MM.1S (cell line): Measurements from ENCODE around the gene LDHAL6B.
A peak's percentile ranks its signal among the peaks of the same experiment; 100 is the strongest.

Experiments used
- DNase-seq: peaks from one replicate; pipeline ENCODE4 v3.0.0-alpha.2; 2015
- H2AFZ ChIP-seq: fragments of 300-600 bp; sonication (generic); 2 replicates; pipeline ENCODE4 v1.6.0; 2016; ENCODE audit warnings: antibody characterized with exemption, low read length
- H3F3A ChIP-seq: fragments of 300-600 bp; sonication (generic); 2 replicates; pipeline ENCODE4 v1.6.1; 2016; ENCODE audit warnings: mild to moderate bottlenecking, antibody characterized with exemption, low read length, moderate library complexity, mixed read lengths; ENCODE audit not compliant: insufficient read depth
- H3K27ac ChIP-seq: fragments of 300-600 bp; sonication (generic); 2 replicates; pipeline ENCODE4 v1.5.1; 2016; ENCODE audit warnings: mild to moderate bottlenecking, low read length
- H3K27me3 ChIP-seq: fragments of 300-600 bp; sonication (generic); replicated peaks from 2 replicates; pipeline ENCODE4 v1.6.0; 2016; ENCODE audit warnings: low read length; ENCODE audit not compliant: insufficient read depth
- H3K36me3 ChIP-seq: fragments of 300-600 bp; sonication (generic); replicated peaks from 2 replicates; pipeline ENCODE4 v1.6.1; 2016; ENCODE audit warnings: mild to moderate bottlenecking, low read length, mixed read lengths; ENCODE audit not compliant: insufficient read depth
- H3K4me1 ChIP-seq: fragments of 300-600 bp; sonication (generic); 2 replicates; pipeline ENCODE4 v1.6.1; 2016; ENCODE audit warnings: low read length, mixed read lengths
- H3K4me2 ChIP-seq: fragments of 300-600 bp; sonication (generic); 2 replicates; pipeline ENCODE4 v1.6.0; 2016; ENCODE audit warnings: low read depth, low read length
- H3K4me3 ChIP-seq: fragments of 300-600 bp; sonication (generic); 2 replicates; pipeline ENCODE4 v1.5.1; 2016; ENCODE audit warnings: low read length, mixed read lengths
- H3K79me2 ChIP-seq: fragments of 300-600 bp; sonication (generic); 2 replicates; pipeline ENCODE4 v1.6.1; 2016; ENCODE audit warnings: mixed run types, low read length, mixed read lengths
- H3K9ac ChIP-seq: fragments of 300-600 bp; sonication (generic); 2 replicates; pipeline ENCODE4 v1.6.1; 2016; ENCODE audit warnings: low read length, mixed read lengths
- H3K9me2 ChIP-seq: fragments of 300-600 bp; sonication (generic); replicated peaks from 2 replicates; pipeline ENCODE4 v1.6.1; 2016; ENCODE audit warnings: mild to moderate bottlenecking, low read length, mixed read lengths; ENCODE audit not compliant: insufficient read depth
- H3K9me3 ChIP-seq: fragments of 300-600 bp; sonication (generic); replicated peaks from 2 replicates; pipeline ENCODE4 v1.6.1; 2016; ENCODE audit warnings: mild to moderate bottlenecking, low read length, mixed read lengths; ENCODE audit not compliant: insufficient read depth
- H4K20me1 ChIP-seq: fragments of 300-600 bp; sonication (generic); 2 replicates; pipeline ENCODE4 v1.6.1; 2016; ENCODE audit warnings: mild to moderate bottlenecking, low read length, moderate library complexity, mixed read lengths; ENCODE audit not compliant: insufficient read depth
- CTCF ChIP-seq: fragments of 300-600 bp; sonication (generic); IDR thresholded peaks from 2 replicates; pipeline ENCODE4 v1.5.1; 2016; ENCODE audit warnings: antibody characterized with exemption, low read length, mixed read lengths
- EZH2 ChIP-seq: fragments of 300-600 bp; sonication (generic); optimal IDR thresholded peaks from 2 replicates; pipeline ENCODE3; 2017; ENCODE audit warnings: low read depth, mild to moderate bottlenecking, antibody characterized with exemption, low read length, mixed read lengths
- EZH2phosphoT487 ChIP-seq: fragments of 300-600 bp; sonication (generic); IDR thresholded peaks from 2 replicates; pipeline ENCODE4 v1.6.1; 2018; ENCODE audit warnings: antibody characterized with exemption, low read length

The LDHAL6B gene

GRCh38 chr15:59245559-59245958 lies 38.9 kb downstream of the LDHAL6B start:
- H4K20me1 ChIP-seq: no peaks in the 10 kb centered on the region
- no peak overlapping the region for H3K27ac ChIP-seq
- H3F3A ChIP-seq: no peaks in the 10 kb centered on the region
- H3K9me3 ChIP-seq: no peaks in the 10 kb centered on the region
- H3K9ac ChIP-seq: no peak overlapping the region
- no peak overlapping the region for H2AFZ ChIP-seq
- DNase-seq: no peak
- H3K27me3 ChIP-seq: no peaks in the 10 kb centered on the region
- TF ChIP-seq EZH2: no peak
- TF ChIP-seq CTCF: no peak
- no peak for TF ChIP-seq EZH2phosphoT487
- H3K9me2 ChIP-seq: no peaks in the 10 kb centered on the region
- H3K4me1 ChIP-seq: peaks cover 12% of the 10 kb centered on the region
- H3K79me2 ChIP-seq: no peaks in the 10 kb centered on the region
- no peaks in the 10 kb centered on the region for H3K36me3 ChIP-seq
- no peak overlapping the region for H3K4me2 ChIP-seq
- no peak overlapping the region for H3K4me3 ChIP-seq

GRCh38 chr15:59247364-59247763 lies 40.7 kb downstream of the LDHAL6B start:
- Histone ChIP-seq H3K9me2 (no peaks in the 10 kb centered on the region), H3K9me3 (no peaks in the 10 kb centered on the region), H3K27ac (no peak overlapping the region), H3K9ac (no peak overlapping the region), H3K79me2 (no peaks in the 10 kb centered on the region), H3F3A (no peaks in the 10 kb centered on the region), H3K4me2 (no peak overlapping the region), H3K4me1 (peaks cover 24% of the 10 kb centered on the region), H2AFZ (no peak overlapping the region), H3K4me3 (no peak overlapping the region), H3K36me3 (no peaks in the 10 kb centered on the region), H4K20me1 (no peaks in the 10 kb centered on the region), H3K27me3 (no peaks in the 10 kb centered on the region)
- DNase-seq: peak; percentile 36
- TF ChIP-seq CTCF: peak; percentile 62
- TF ChIP-seq EZH2phosphoT487: no peak
- no peak for TF ChIP-seq EZH2

GRCh38 chr15:59249816-59250215 lies 43.2 kb downstream of the LDHAL6B start:
- H3K4me2 ChIP-seq: no peak overlapping the region
- H3K4me1 ChIP-seq: peaks cover 16% of the 10 kb centered on the region

More at GRCh38 chr15:59249816-59250215, 43.2 kb downstream of the LDHAL6B start:
- Histone ChIP-seq H4K20me1 (no peaks in the 10 kb centered on the region), H3K9ac (no peak overlapping the region), H3K9me3 (no peaks in the 10 kb centered on the region), H3K79me2 (no peaks in the 10 kb centered on the region), H3K9me2 (no peaks in the 10 kb centered on the region), H3F3A (no peaks in the 10 kb centered on the region), H3K27ac (no peak overlapping the region), H3K36me3 (no peaks in the 10 kb centered on the region), H3K4me3 (no peak overlapping the region), H2AFZ (no peak overlapping the region), H3K27me3 (no peaks in the 10 kb centered on the region)
- DNase-seq: no peak
- TF ChIP-seq EZH2phosphoT487: no peak
- TF ChIP-seq CTCF: no peak
- TF ChIP-seq EZH2: no peak
